ENCODE data around the gene EVX2.
A peak's percentile ranks its signal among the peaks of the same experiment; 100 is the strongest.

EVX2 gene

DNA sequence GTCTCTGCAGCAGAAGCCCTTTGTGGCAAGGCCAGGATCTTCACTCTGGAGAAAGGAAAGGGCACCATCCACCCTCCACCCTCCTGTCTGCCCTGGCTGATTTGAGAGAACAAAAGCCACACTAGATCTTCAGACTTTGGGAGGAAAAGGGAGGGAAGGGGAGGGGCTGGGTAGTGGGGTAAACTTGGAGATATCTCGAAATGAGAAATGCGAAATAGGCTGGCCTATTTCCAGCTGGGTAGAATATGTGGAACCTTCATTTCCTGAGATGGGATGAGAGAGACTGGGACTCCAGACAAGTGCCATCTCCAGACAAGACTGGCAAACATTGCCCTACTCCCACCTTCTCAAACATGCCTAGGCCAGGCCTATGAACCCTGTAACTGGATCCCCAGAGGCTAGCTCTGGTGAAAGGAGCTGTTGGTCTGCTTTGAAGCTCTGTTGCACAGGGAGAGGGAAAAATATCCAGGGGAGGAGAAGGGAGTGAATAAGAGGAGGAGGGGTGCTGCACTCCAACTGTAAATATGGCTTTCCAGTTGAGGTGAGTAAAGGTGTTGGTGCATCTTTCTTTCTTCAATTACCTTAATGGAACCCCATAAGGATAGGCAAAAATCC, 17.6 kb upstream of the EVX2 start:
- Histone ChIP-seq H3K27ac (ENCODE audit: low read depth, low read length) (no peak overlapping the region), H3K36me3 (ENCODE audit: control insufficient read depth in 1 of 2, insufficient read depth in 2 of 2, low read length in 2 of 2) (no peaks in the 10 kb centered on the region), H3K4me1 (ENCODE audit: control insufficient read depth in 1 of 2, insufficient read depth in 2 of 2, low read length in 2 of 2) (peaks cover 5 to 17% of the 10 kb centered on the region in 2 donors), H3K9ac (ENCODE audit: low read depth in 1 of 2, low read length in 2 of 2) (no peak overlapping the region), H3K27me3 (ENCODE audit: control insufficient read depth in 1 of 2, insufficient read depth in 2 of 2, low read length in 2 of 2) (peaks cover 97 to 98% of the 10 kb centered on the region in 2 donors), H3K4me3 (ENCODE audit: low read depth in 1 of 2, low read length in 2 of 2) (no peak overlapping the region), H3K9me3 (ENCODE audit: control insufficient read depth in 1 of 2, low read length in 2 of 2) (no peaks in the 10 kb centered on the region)

DNA sequence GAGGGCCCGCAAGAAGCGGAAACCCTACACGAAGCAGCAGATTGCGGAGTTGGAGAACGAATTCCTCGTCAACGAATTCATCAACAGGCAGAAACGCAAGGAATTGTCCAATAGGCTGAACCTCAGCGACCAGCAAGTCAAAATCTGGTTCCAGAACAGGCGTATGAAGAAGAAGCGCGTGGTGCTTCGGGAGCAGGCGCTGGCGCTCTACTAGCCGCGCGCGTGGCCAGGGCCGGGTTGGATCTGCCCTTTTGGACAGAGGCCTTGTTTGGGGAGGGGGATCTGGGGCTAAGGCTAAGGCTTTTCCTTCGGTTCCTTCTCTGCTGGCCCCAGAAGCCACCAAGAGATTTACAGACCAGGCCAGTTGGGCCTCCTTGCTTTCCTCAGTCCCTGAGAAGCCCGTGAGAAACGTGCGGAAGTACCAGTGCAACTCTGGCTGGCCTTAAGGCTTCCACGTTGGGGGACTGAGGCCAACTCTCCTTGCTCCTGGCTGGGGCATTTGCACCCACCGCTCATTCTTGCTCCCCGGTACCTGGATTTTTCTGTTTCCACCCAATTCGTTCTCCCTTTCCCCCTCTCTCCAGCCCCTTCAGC, 16.9 kb upstream of the EVX2 start:
- H3K36me3 ChIP-seq (ENCODE audit: control insufficient read depth in 1 of 2, insufficient read depth in 2 of 2, low read length in 2 of 2) = no peaks in the 10 kb centered on the region
- no peaks in the 10 kb centered on the region for H3K9me3 ChIP-seq (ENCODE audit: control insufficient read depth in 1 of 2, low read length in 2 of 2)
- H3K27ac ChIP-seq (ENCODE audit: low read depth, low read length) = no peak overlapping the region
- peaks cover 96 to 98% of the 10 kb centered on the region in 2 donors for H3K27me3 ChIP-seq (ENCODE audit: control insufficient read depth in 1 of 2, insufficient read depth in 2 of 2, low read length in 2 of 2)
- H3K4me1 ChIP-seq (ENCODE audit: control insufficient read depth in 1 of 2, insufficient read depth in 2 of 2, low read length in 2 of 2) = peaks cover 5 to 18% of the 10 kb centered on the region in 2 donors
- H3K4me3 ChIP-seq (ENCODE audit: low read depth in 1 of 2, low read length in 2 of 2) = no peak overlapping the region
- H3K9ac ChIP-seq (ENCODE audit: low read depth in 1 of 2, low read length in 2 of 2) = no peak overlapping the region

DNA sequence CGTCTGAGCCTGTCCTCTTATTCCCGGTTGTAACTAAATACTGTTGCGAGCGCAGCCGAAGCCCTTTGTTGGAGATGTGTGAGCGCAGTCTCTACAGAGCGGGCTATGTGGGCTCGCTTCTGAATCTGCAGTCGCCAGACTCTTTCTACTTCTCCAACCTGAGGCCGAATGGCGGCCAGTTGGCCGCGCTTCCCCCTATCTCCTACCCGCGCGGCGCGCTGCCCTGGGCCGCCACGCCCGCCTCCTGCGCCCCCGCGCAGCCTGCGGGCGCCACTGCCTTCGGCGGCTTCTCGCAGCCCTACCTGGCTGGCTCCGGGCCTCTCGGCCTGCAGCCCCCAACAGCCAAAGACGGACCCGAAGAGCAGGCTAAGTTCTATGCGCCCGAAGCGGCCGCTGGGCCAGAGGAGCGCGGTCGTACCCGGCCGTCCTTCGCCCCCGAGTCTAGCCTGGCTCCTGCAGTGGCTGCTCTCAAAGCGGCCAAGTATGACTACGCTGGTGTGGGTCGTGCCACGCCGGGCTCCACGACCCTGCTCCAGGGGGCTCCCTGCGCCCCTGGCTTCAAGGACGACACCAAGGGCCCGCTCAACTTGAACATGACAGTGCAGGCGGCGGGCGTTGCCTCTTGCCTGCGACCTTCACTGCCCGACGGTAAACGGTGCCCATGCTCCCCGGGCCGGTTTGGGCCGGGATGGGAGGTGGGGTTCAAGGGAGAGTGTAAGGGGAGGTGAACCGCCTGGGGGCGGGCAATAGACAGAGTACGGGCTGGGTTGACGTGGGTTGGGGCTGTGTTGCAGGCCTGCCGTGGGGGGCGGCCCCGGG, 16.2 kb upstream of the EVX2 start, which contains the start of gene HOXD12:
Gene HOXD12 (plus strand): TSS at position 68 of the 819 bp plus-strand sequence. CDS start 7 bp downstream, at position 75.
- Histone ChIP-seq H3K36me3 (ENCODE audit: control insufficient read depth in 1 of 2, insufficient read depth in 2 of 2, low read length in 2 of 2) (no peaks in the 10 kb centered on the region), H3K9ac (ENCODE audit: low read depth in 1 of 2, low read length in 2 of 2) (no peak within 1 kb of the TSS), H3K4me3 (ENCODE audit: low read depth in 1 of 2, low read length in 2 of 2) (no peak within 1 kb of the TSS), H3K27ac (ENCODE audit: low read depth, low read length) (no peak within 1 kb of the TSS), H3K9me3 (ENCODE audit: control insufficient read depth in 1 of 2, low read length in 2 of 2) (no peaks in the 10 kb centered on the region), H3K4me1 (ENCODE audit: control insufficient read depth in 1 of 2, insufficient read depth in 2 of 2, low read length in 2 of 2) (peaks cover 5 to 18% of the 10 kb centered on the region in 2 donors), H3K27me3 (ENCODE audit: control insufficient read depth in 1 of 2, insufficient read depth in 2 of 2, low read length in 2 of 2) (peaks cover 96 to 98% of the 10 kb centered on the region in 2 donors)

DNA sequence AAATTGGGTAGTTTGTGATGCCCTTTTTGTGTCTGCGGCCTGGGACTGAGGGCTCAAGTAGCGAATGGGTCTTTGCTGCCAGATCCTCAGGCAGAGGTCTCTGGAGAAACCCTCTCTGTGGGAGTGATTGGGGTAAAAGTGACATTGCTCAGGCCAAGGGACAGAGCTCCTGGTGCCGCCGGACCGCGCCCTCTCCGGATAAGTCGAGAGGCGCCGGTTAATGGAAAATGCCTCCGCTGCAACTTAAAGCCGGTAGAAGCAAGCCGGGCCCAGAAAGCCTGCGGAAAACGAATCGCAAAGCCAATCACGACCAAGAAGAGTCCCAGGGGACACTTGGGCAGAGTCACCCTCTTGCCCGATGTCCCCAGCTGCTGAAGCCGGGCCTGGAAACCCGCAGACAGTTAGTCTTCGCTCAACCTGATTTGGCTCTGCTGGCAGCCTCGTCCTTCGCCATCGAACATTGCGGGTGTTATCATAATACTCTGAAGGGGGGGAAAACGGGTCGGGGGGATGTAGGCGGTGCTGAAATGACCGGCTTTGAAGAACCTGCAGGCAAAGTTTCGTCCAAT, 15.5 kb upstream of the EVX2 start:
- no peak overlapping the region for H3K27ac ChIP-seq (ENCODE audit: low read depth, low read length)
- no peak overlapping the region for H3K4me3 ChIP-seq (ENCODE audit: low read depth in 1 of 2, low read length in 2 of 2)
- peaks cover 96 to 98% of the 10 kb centered on the region in 2 donors for H3K27me3 ChIP-seq (ENCODE audit: control insufficient read depth in 1 of 2, insufficient read depth in 2 of 2, low read length in 2 of 2)

DNA sequence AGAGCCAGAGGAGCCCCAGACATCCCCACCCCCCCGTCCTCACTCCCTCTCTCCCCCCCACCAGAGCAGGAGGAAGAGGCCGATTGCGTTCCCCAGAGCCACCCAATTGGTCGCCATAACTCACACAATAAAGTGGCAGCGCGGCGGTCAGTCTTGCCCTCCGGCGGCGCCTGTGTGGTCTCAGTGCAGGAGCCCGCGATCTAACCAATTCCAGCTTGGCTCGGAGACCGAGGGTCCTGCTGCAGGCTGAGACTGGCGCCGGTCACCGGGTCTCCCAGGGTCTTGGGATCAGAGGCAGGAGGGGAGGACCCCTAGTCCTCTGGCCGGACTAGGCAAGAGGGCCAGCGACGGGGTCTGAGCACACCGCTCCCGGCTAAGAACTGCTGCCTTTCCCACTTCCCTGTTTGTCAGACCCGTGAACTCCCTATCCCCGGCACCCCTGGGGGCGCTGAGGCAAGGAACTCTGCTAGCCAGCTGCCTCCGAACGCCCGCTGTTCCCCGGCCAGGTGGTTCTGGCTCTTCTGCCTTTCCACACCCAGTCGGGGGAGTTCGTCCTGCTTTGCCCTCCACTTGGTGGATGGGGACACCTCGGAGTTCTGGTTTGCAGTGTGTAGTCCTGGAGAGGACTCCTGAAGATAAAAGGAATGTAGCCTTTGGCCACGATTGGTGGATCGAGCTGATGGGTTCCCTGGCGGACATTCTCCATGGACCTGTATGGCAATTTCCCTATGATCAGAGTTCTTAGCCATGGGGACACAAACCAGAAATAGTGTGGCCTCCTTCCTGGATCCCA, 14.8 kb upstream of the EVX2 start:
- Histone ChIP-seq H3K4me3 (ENCODE audit: low read depth in 1 of 2, low read length in 2 of 2) (no peak overlapping the region), H3K27ac (ENCODE audit: low read depth, low read length) (no peak overlapping the region), H3K27me3 (ENCODE audit: control insufficient read depth in 1 of 2, insufficient read depth in 2 of 2, low read length in 2 of 2) (peaks cover 96 to 98% of the 10 kb centered on the region in 2 donors), H3K36me3 (ENCODE audit: control insufficient read depth in 1 of 2, insufficient read depth in 2 of 2, low read length in 2 of 2) (no peaks in the 10 kb centered on the region), H3K9me3 (ENCODE audit: control insufficient read depth in 1 of 2, low read length in 2 of 2) (no peaks in the 10 kb centered on the region), H3K4me1 (ENCODE audit: control insufficient read depth in 1 of 2, insufficient read depth in 2 of 2, low read length in 2 of 2) (peaks cover 8 to 18% of the 10 kb centered on the region in 2 donors), H3K9ac (ENCODE audit: low read depth in 1 of 2, low read length in 2 of 2) (no peak overlapping the region)

More for the DNA sequence above, 15.5 kb upstream of the EVX2 start:
- Histone ChIP-seq H3K9me3 (ENCODE audit: control insufficient read depth in 1 of 2, low read length in 2 of 2) (no peaks in the 10 kb centered on the region), H3K9ac (ENCODE audit: low read depth in 1 of 2, low read length in 2 of 2) (no peak overlapping the region), H3K4me1 (ENCODE audit: control insufficient read depth in 1 of 2, insufficient read depth in 2 of 2, low read length in 2 of 2) (peaks cover 5 to 18% of the 10 kb centered on the region in 2 donors), H3K36me3 (ENCODE audit: control insufficient read depth in 1 of 2, insufficient read depth in 2 of 2, low read length in 2 of 2) (no peaks in the 10 kb centered on the region)

DNA sequence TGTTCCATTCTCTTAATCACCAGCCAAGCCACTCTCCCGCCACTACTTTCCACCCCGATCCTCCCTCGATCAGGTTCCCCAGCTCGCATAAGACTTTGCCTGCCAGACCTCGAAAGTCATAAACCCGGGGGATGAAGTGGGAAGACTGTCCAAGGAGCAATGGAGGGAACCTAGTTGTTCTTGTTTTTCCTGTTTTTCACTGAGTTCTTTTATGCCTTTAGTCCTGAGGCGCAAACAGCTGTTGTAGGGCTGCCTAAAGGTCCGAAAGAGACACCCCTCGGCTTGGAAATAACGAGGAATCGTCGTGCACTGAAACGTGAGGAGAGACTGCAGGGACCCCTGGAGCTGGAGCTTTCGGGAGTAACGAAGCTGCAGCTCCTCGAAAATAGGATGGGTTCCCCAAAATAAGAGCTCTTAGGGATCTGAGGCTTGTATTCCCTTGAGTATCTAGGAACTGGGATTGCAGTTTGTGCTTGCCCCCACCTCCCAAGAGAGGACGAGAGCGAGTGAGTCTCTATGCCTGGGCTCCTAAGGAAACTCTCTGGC, 14.1 kb upstream of the EVX2 start:
- peak overlapping the region; percentile 67 to 70 for H3K4me3 ChIP-seq (ENCODE audit: low read depth in 1 of 2, low read length in 2 of 2)
- peaks cover 97% of the 10 kb centered on the region in 2 donors for H3K27me3 ChIP-seq (ENCODE audit: control insufficient read depth in 1 of 2, insufficient read depth in 2 of 2, low read length in 2 of 2)

DNA sequence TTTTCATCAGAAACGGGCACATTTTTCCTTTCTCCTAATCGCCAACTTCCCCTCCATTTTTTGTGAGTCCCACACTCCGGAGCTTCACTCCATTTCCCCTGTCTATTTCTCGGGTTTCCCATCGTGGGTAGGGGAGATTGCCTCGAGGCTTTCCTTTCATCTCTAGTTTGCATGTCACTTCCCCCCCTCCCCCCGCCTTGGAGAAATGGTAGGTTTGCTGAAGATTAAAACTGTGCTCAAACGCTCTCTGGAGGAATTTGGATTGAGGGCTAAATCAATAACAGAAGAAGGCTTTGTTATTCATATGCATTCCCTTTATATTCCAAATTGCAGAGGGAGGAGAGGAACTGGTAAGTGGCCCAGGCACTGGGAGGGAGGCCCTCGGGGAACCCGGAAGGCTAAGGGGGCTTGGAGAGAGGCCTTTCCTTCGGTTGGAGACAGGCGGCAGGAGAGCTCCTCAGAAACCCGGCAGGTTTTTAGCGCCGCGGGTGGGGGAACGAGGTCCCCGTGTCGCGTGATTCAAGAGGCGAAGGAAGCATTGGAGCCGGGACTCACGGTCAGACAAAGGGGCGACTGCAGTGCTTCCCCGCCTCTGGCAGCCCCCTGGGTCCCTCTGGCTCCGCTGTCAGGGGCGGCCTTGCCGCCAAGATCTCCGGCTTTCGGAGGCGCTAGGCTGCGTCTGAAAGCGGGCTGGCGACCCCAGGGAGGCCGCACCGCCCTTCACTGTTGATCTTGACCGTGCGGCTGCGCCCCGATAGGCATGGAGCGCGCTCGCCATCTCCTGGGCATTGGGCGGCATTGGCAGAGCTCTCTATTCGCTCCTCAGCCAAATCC, 13.4 kb upstream of the EVX2 start:
- Histone ChIP-seq H3K9ac (ENCODE audit: low read depth in 1 of 2, low read length in 2 of 2) (no peak overlapping the region), H3K36me3 (ENCODE audit: control insufficient read depth in 1 of 2, insufficient read depth in 2 of 2, low read length in 2 of 2) (no peaks in the 10 kb centered on the region), H3K27me3 (ENCODE audit: control insufficient read depth in 1 of 2, insufficient read depth in 2 of 2, low read length in 2 of 2) (peaks cover 90 to 93% of the 10 kb centered on the region in 2 donors), H3K9me3 (ENCODE audit: control insufficient read depth in 1 of 2, low read length in 2 of 2) (no peaks in the 10 kb centered on the region), H3K4me1 (ENCODE audit: control insufficient read depth in 1 of 2, insufficient read depth in 2 of 2, low read length in 2 of 2) (peaks cover 13 to 24% of the 10 kb centered on the region in 2 donors), H3K27ac (ENCODE audit: low read depth, low read length) (no peak overlapping the region), H3K4me3 (ENCODE audit: low read depth in 1 of 2, low read length in 2 of 2) (peak overlapping the region; percentile 67 to 70)

More for the DNA sequence above, 14.1 kb upstream of the EVX2 start:
- Histone ChIP-seq H3K36me3 (ENCODE audit: control insufficient read depth in 1 of 2, insufficient read depth in 2 of 2, low read length in 2 of 2) (no peaks in the 10 kb centered on the region), H3K9ac (ENCODE audit: low read depth in 1 of 2, low read length in 2 of 2) (no peak overlapping the region), H3K27ac (ENCODE audit: low read depth, low read length) (no peak overlapping the region), H3K9me3 (ENCODE audit: control insufficient read depth in 1 of 2, low read length in 2 of 2) (no peaks in the 10 kb centered on the region), H3K4me1 (ENCODE audit: control insufficient read depth in 1 of 2, insufficient read depth in 2 of 2, low read length in 2 of 2) (peaks cover 13 to 24% of the 10 kb centered on the region in 2 donors)

DNA sequence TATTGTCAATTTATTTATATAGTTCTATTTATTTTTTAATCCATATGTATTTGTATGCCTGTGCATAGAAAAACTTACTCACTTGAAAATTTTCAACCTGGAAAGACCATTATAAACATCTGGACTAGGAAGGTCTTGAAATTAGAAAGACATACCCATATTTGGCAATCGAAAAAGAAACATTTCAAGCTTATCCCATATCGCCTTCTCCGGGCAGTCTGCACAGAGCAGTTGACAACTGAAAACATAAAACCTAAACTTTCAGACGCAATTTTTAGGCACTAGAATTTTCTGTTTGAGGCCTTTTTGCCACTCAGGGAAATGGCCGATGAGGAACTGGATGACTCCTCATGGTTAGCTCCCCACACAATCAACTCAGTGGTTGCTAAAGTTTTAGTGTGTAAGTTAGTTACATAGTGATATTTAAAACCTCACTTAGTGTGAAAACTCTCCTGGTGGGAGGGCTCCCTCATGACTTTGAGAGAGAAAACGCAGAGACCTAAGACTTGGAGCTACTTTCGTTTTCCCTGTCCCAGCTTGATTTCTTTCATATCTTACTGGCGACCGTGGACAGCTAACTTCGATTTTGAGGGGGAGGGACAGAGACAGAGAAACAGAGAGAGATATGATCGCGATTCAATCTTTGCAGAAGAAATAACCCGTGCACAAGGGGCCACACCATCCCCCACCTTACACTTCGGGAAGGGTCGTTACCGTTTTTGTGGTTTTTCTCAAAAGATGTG, 12.7 kb upstream of the EVX2 start:
- no peak overlapping the region for H3K27ac ChIP-seq (ENCODE audit: low read depth, low read length)
- no peaks in the 10 kb centered on the region for H3K9me3 ChIP-seq (ENCODE audit: control insufficient read depth in 1 of 2, low read length in 2 of 2)
- no peak overlapping the region for H3K9ac ChIP-seq (ENCODE audit: low read depth in 1 of 2, low read length in 2 of 2)
- H3K4me1 ChIP-seq (ENCODE audit: control insufficient read depth in 1 of 2, insufficient read depth in 2 of 2, low read length in 2 of 2) = peaks cover 13 to 24% of the 10 kb centered on the region in 2 donors
- H3K36me3 ChIP-seq (ENCODE audit: control insufficient read depth in 1 of 2, insufficient read depth in 2 of 2, low read length in 2 of 2) = no peaks in the 10 kb centered on the region
- peak overlapping the region; percentile 67 to 70 for H3K4me3 ChIP-seq (ENCODE audit: low read depth in 1 of 2, low read length in 2 of 2)
- peaks cover 90 to 93% of the 10 kb centered on the region in 2 donors for H3K27me3 ChIP-seq (ENCODE audit: control insufficient read depth in 1 of 2, insufficient read depth in 2 of 2, low read length in 2 of 2)
